Vagina (tissue), 2 donors: Measurements from ENCODE around the gene RFX4. TPM values are rescaled to one million over a fixed set of nuclear protein-coding genes. Genes with fewer than 3 reads are reported as not detected.

Source experiments
- DNase-seq, 2 donors: peaks; one replicate each; pipeline ENCODE4 v3.0.0-alpha.2; 2017; ENCODE audit errors: extremely low spot score in 2 of 2
- H3K27ac ChIP-seq: fragments of 200-600 bp; sonication (generic); one replicate; pipeline ENCODE4 v1.5.1; 2019
- H3K27me3 ChIP-seq: fragments of 200-600 bp; sonication (generic); one replicate; pipeline ENCODE4 v1.5.1; 2019
- H3K36me3 ChIP-seq, 2 donors: fragments of 200-600 bp; sonication (generic); one replicate each; pipeline ENCODE4 v1.5.1; 2017 to 2019
- H3K4me1 ChIP-seq: fragments of 200-600 bp; sonication (generic); one replicate; pipeline ENCODE4 v1.5.1; 2019
- H3K4me3 ChIP-seq, 2 donors: fragments of 200-600 bp; sonication (generic); 1 replicate in 1 of 2; 2 replicates in 1 of 2; pipeline ENCODE4 v1.5.1; 2016 to 2019
- H3K9me3 ChIP-seq: fragments of 200-600 bp; sonication (generic); one replicate; pipeline ENCODE4 v1.5.1; 2019
- CTCF ChIP-seq, 3 experiments: fragments of 450-650 bp in 2 of 3; fragments of 200-600 bp in 1 of 3; sonication (generic) in 1 of 3; IDR thresholded peaks; one replicate each; pipeline ENCODE4 v1.5.1; 2017 to 2019; ENCODE audit warnings: antibody characterized with exemption in 3 of 3, mild to moderate bottlenecking in 2 of 3, moderate library complexity in 2 of 3
- POLR2A ChIP-seq, 2 donors: fragments of 450-650 bp; IDR thresholded peaks; one replicate each; pipeline ENCODE4 v1.6.1; 2017; ENCODE audit warnings: antibody characterized with exemption in 2 of 2, mild to moderate bottlenecking in 2 of 2, moderate library complexity in 2 of 2
- POLR2AphosphoS5 ChIP-seq, 2 donors: sonication (generic); formaldehyde crosslinking; IDR thresholded peaks; one replicate each; pipeline ENCODE4 v1.9.0; 2017; ENCODE audit warnings: antibody characterized with exemption in 2 of 2, mild to moderate bottlenecking in 2 of 2, low read depth in 1 of 2; ENCODE audit not compliant: insufficient read depth in 1 of 2
- intact Hi-C: fragments of 100-400 bp; cut with DNase I; formaldehyde crosslinking; loops from one replicate; pipeline ENCODE4 v1.15.1; 2023
- total RNA-seq: library from RNA; depleted of rRNA; stranded (reverse); fragments of >200 nt; gene quantifications from one replicate; pipeline ENCODE4 v1.2.3, GENCODE V29; 2016

The RFX4 gene
- total RNA-seq, 1 donor from 2014 or later: not detected

GRCh38 chr12:106744600-106744999 is 161.8 kb downstream of the RFX4 start:
- Histone ChIP-seq H3K36me3 (no peaks in the 10 kb centered on the region), H3K27ac (no peak overlapping the region), H3K4me3 (no peak overlapping the region), H3K27me3 (no peaks in the 10 kb centered on the region), H3K4me1 (no peaks in the 10 kb centered on the region), H3K9me3 (no peaks in the 10 kb centered on the region)
- TF ChIP-seq POLR2AphosphoS5 (IDR thresholded peaks at IDR 0.05; ENCODE audit: insufficient read depth in 1 of 2, low read depth in 1 of 2) (no peak), CTCF (IDR thresholded peaks at IDR 0.05) (no peak), POLR2A (IDR thresholded peaks at IDR 0.05) (no peak)
- DNase-seq: no peak
- intact Hi-C loops: no loop called here

- Histone ChIP-seq H3K36me3 (no peaks in the 10 kb centered on the region), H3K9me3 (no peaks in the 10 kb centered on the region), H3K27ac (no peak overlapping the region), H3K4me3 (no peak overlapping the region), H3K27me3 (no peaks in the 10 kb centered on the region), H3K4me1 (no peaks in the 10 kb centered on the region)
- no peak for DNase-seq
- TF ChIP-seq POLR2A (IDR thresholded peaks at IDR 0.05) (no peak), CTCF (IDR thresholded peaks at IDR 0.05) (no peak), POLR2AphosphoS5 (IDR thresholded peaks at IDR 0.05; ENCODE audit: insufficient read depth in 1 of 2, low read depth in 1 of 2) (no peak)
- intact Hi-C loops: no loop called here
These were observed 162.5 kb downstream of the RFX4 start for GRCh38 chr12:106745181-106745745.

- Histone ChIP-seq H3K4me3 (no peak overlapping the region), H3K36me3 (no peaks in the 10 kb centered on the region), H3K9me3 (no peaks in the 10 kb centered on the region), H3K27ac (no peak overlapping the region), H3K27me3 (no peaks in the 10 kb centered on the region), H3K4me1 (no peaks in the 10 kb centered on the region)
- DNase-seq: no peak
- TF ChIP-seq CTCF (IDR thresholded peaks at IDR 0.05): no peak
- no peak for TF ChIP-seq POLR2AphosphoS5 (IDR thresholded peaks at IDR 0.05; ENCODE audit: insufficient read depth in 1 of 2, low read depth in 1 of 2)
- TF ChIP-seq POLR2A (IDR thresholded peaks at IDR 0.05): no peak
- intact Hi-C loops: no loop called here
These were observed 165.2 kb downstream of the RFX4 start for GRCh38 chr12:106747973-106748436.

- Histone ChIP-seq H3K36me3 (no peaks in the 10 kb centered on the region), H3K27ac (no peak overlapping the region), H3K4me3 (no peak overlapping the region), H3K9me3 (no peaks in the 10 kb centered on the region), H3K27me3 (no peaks in the 10 kb centered on the region), H3K4me1 (no peaks in the 10 kb centered on the region)
- no peak for DNase-seq
- intact Hi-C loops: no loop called here
- TF ChIP-seq POLR2AphosphoS5 (IDR thresholded peaks at IDR 0.05; ENCODE audit: insufficient read depth in 1 of 2, low read depth in 1 of 2): no peak
- no peak for TF ChIP-seq POLR2A (IDR thresholded peaks at IDR 0.05)
- TF ChIP-seq CTCF (IDR thresholded peaks at IDR 0.05): no peak
These were observed 167.7 kb downstream of the RFX4 start for GRCh38 chr12:106750524-106750923.

- intact Hi-C loops: no loop called here
- Histone ChIP-seq H3K27me3 (no peaks in the 10 kb centered on the region), H3K36me3 (no peaks in the 10 kb centered on the region), H3K27ac (no peak overlapping the region), H3K9me3 (no peaks in the 10 kb centered on the region), H3K4me1 (no peaks in the 10 kb centered on the region), H3K4me3 (no peak overlapping the region)
- TF ChIP-seq POLR2AphosphoS5 (IDR thresholded peaks at IDR 0.05; ENCODE audit: insufficient read depth in 1 of 2, low read depth in 1 of 2): no peak
- no peak for TF ChIP-seq POLR2A (IDR thresholded peaks at IDR 0.05)
- TF ChIP-seq CTCF (IDR thresholded peaks at IDR 0.05): no peak
- no peak for DNase-seq
These were observed 170.7 kb downstream of the RFX4 start for GRCh38 chr12:106753526-106753925.
